GM13976 (cell line): ENCODE data around the gene SLC35E3.

Experiments
- DNase-seq: peaks from one replicate; pipeline ENCODE4 v3.0.0; 2012; ENCODE audit warnings: low spot score
- in situ Hi-C: fragments of 300-500 bp; cut with MboI; formaldehyde crosslinking; loops from one replicate; pipeline ENCODE4 v1.12.0; 2022; ENCODE audit warnings: low sequenced_read_pairs, mixed read lengths, inconsistent platforms; ENCODE audit not compliant: unreplicated experiment
- TF ChIP-seq, protein P1 (sequence below): IDR thresholded peaks from 2 replicates; pipeline ENCODE4 v1.5.1; 2012; ENCODE audit warnings: borderline replicate concordance, mild to moderate bottlenecking; ENCODE audit not compliant: insufficient read depth; ENCODE audit errors: extremely low read depth, missing control alignments, control extremely low read depth

The SLC35E3 gene

GRCh38 chr12:68760806-68761441 lies 14.9 kb downstream of the SLC35E3 start:
- DNase-seq: no peak
- in situ Hi-C loops: no loop called here
- TF ChIP-seq, protein P1, sequence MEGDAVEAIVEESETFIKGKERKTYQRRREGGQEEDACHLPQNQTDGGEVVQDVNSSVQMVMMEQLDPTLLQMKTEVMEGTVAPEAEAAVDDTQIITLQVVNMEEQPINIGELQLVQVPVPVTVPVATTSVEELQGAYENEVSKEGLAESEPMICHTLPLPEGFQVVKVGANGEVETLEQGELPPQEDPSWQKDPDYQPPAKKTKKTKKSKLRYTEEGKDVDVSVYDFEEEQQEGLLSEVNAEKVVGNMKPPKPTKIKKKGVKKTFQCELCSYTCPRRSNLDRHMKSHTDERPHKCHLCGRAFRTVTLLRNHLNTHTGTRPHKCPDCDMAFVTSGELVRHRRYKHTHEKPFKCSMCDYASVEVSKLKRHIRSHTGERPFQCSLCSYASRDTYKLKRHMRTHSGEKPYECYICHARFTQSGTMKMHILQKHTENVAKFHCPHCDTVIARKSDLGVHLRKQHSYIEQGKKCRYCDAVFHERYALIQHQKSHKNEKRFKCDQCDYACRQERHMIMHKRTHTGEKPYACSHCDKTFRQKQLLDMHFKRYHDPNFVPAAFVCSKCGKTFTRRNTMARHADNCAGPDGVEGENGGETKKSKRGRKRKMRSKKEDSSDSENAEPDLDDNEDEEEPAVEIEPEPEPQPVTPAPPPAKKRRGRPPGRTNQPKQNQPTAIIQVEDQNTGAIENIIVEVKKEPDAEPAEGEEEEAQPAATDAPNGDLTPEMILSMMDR: no peak

DNA sequence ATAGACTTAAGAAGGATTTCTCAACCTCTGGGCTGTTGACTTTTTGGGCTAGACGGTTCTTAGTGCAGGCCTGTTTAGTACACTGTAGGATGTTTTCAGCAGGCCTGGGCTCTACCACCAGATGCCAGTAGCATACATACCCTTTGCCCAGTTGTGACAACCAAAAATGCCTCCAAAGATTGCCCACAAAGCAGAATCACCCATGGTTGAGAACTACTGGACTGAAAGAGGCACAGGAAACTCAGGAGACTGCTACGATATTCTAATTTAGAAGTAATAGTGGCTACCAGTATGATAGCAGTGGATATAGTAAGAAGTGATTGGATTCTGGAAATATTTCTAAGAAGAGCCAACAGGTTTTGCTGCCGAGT lies 15.5 kb downstream of the SLC35E3 start:
- DNase-seq: no peak
- in situ Hi-C loops: no loop called here
- TF ChIP-seq, protein P1: no peak

DNA sequence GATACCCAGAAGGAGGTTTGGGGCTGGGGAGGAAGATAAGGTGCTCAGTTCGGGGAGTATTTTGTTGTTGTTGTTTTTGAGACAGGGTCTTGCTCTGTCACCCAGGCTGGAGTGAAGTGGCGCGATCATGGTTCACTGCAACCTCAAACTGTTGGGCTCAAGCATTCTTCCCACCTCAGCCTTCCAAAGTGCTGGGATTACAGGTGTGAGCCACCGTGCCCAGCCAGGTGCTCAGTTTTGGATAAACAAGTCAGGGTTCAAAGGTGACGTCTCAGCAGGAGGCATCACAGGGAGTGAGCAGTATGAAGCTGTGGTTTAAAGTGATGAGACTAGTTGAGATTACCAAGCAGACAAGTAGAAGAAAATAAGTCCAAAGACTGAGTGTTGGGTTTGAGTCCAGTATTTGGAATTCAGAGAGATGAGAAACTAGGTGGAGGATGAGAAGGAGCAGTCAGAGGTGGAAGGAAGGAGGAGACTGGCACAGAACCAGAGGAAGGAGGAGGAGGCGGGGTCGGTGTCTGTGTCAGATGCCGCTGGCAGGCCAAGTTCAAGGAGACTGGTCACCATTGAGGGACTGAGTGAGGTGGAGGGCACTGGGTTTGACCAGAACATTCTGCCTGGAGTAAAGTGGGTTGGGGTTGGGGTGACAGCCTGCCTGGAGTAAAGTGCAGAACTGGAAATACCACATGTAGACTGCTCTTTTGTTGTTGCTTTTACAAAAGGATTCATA lies 16.1 kb downstream of the SLC35E3 start:
- no peak for DNase-seq
- TF ChIP-seq, protein P1: no peak
- in situ Hi-C loops: no loop called here

DNA sequence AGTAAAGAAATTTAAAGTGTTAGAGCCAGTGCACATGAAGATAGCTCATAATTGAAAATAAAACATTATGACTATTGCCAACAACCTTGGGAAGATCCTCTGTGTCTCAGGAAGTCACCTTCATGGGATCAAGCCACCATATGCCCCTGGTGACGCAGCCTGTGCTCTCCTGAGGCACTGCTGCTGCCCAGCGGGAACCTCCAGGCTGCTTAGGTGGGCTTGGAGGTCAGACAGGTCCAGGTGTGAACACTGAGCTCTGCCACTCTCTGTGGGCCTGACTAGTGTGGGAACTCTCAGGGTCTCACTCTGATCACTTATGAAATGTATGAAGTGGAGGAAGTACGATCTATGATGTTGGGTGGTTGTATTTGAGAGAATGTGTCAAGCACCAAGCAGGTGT lies 16.7 kb downstream of the SLC35E3 start:
- in situ Hi-C loops: no loop called here
- TF ChIP-seq, protein P1: no peak
- no peak for DNase-seq

DNA sequence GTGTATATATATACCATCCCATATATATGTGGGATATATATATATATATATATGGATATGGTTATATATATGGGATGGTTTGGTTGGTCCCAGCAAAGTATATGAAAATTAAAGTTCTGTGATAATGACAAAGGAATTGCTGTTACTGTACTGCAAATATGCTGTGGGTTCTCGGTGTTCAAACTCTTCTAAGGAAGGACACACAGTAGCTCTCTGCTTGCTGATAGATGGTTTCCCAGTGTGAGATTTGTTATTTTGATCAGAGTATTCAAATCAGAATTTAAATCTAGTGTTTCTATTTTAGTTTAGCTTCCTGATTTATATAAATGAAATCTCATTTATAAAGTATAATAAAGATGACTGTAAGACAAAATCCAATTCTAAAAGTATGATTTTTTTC lies 19.7 kb downstream of the SLC35E3 start:
- no peak for DNase-seq
- TF ChIP-seq, protein P1: no peak
- in situ Hi-C loops: no loop called here

GRCh38 chr12:68766646-68767045 lies 20.7 kb downstream of the SLC35E3 start:
- TF ChIP-seq, protein P1: no peak
- in situ Hi-C loops: no loop called here
- DNase-seq: no peak
